ENCODE results near the gene RDX.

DNA sequence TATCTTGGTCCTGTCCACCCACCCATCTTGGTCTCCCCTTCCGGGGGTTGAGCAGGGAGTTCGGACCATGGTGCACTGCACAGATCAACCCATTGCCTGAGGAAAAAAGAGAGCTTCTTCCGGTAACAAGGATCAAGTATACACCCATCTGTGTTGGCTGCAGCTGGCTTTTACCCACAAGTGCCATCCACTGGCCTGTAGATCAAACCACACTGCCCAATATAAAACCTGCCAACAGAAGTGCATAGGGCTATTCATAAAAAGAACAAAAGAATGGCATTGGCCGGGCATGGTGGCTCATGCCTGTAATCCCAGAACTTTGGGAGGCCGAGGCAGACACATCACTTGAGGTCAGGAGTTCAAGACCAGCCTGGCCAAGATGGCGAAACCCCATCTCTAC is 108.7 kb downstream of the RDX start:
- no peak for TF ChIP-seq KAT8 (CRISPR knock-in tag; IDR thresholded peaks at IDR 0.05)
- TF ChIP-seq SMAD1 (CRISPR knock-in tag; IDR thresholded peaks at IDR 0.05; ENCODE audit: borderline replicate concordance, low read depth), result no peak
- TF ChIP-seq, protein P1, sequence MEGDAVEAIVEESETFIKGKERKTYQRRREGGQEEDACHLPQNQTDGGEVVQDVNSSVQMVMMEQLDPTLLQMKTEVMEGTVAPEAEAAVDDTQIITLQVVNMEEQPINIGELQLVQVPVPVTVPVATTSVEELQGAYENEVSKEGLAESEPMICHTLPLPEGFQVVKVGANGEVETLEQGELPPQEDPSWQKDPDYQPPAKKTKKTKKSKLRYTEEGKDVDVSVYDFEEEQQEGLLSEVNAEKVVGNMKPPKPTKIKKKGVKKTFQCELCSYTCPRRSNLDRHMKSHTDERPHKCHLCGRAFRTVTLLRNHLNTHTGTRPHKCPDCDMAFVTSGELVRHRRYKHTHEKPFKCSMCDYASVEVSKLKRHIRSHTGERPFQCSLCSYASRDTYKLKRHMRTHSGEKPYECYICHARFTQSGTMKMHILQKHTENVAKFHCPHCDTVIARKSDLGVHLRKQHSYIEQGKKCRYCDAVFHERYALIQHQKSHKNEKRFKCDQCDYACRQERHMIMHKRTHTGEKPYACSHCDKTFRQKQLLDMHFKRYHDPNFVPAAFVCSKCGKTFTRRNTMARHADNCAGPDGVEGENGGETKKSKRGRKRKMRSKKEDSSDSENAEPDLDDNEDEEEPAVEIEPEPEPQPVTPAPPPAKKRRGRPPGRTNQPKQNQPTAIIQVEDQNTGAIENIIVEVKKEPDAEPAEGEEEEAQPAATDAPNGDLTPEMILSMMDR (CRISPR knock-in tag; IDR thresholded peaks at IDR 0.05), result no peak

Measured in HepG2 (cell line).